ENCODE measurements around the gene BPIFA1.

Gene BPIFA1

DNA sequence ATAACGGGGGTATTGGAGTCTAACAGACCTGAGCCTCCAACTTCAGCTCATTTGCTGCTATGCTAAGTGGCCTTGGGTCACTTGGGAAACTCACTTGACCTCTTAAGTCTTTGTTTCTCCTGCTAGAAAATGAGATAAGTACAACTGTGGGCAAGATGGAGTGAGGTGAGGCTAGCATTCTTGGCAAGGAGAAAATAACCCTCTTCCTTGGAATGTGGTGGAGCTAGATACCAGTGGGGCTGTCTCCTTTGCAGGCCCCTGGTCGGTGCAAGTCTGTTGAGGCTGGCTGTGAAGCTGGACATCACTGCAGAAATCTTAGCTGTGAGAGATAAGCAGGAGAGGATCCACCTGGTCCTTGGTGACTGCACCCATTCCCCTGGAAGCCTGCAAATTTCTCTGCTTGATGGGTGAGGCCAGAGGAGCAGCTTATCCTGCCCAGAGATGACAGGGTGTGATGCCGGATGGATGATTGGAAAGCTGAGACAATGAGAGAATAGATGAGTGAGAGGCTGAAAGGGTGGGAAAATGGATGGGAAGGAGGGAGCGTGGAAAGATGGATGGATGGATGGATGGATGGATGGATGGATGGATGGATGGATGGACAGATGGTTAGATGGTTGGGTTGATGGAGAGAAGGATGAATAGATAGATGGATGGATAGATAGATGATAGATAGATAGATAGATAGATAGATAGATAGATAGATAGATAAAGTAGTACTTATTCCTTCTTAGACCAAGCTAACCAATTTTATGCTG, 4.4 kb downstream of the BPIFA1 start:
- no peak for DNase-seq (ENCODE audit: low read depth, low spot score)

DNA sequence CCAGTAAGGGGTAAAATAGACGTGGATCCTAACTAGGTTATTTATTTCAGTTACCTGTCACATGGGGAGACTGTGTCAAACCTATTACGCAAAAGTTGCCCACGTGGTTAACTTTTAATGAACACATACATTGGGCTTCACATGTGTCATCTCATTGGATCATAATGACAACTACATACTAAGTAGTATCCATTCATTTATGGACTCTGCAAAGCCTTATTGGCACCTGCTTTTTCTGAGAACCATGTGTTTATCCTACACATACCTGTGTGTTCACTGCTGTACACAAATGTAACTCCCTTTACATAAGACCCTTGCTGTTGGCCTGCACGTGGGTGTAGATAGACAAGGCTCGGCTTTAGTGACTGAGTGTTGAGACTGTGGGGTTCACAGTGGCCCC, 5.1 kb downstream of the BPIFA1 start:
- DNase-seq (ENCODE audit: low read depth, low spot score), result no peak

DNA sequence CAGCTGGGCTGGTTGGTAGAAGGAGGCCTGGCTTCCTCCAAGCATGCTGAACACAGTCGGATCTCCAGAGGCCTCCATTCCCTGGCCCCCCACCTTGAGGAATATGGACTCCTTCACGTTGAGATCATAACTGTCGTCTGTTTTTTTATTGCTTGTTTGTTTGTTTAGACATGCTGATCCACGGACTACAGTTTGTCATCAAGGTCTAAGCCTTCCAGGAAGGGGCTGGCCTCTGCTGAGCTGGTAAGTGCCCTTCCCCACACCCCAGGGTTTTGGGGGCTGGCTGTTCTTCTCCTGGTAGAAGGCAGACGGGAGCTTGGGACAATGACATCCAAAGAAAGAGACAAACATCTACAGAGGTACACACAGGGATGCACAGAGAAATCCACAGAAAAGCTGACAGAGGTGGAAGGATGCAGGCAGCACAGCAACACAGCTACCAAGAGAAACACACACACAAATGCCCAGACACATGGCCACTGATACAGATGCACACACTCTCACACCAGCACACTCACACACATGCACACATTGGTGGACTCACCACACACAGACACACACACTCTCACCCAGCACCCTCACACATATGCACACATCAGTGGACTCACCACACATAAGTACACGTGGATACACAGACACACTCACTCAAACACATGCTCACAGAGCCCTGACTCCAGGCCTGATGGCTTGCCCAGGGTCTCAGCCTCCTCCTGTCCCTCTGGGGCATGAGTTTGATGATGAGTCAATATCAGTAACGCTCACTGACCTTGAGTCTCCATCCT, 6.7 kb downstream of the BPIFA1 start:
- DNase-seq (ENCODE audit: low read depth, low spot score), result no peak

DNA sequence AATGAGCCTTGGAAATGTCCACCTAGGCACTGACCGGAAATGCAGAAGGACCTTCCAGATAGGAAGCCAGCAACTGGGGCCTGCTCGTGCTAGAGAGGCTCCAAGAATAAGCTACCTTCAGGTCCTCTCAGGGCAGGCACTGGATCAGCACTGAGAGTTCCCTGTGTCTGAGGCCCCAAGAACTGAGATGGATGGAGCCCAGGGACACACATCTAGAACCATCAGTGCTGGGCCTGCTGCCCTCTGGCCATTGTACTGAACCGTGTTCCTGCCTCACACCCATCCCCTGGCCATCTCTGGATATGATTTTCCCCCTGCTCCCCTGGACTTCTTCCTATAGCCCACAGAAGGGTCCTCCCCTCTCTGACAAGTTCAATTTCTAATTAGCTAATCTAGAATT, 10.3 kb downstream of the BPIFA1 start:
- no peak for DNase-seq (ENCODE audit: low read depth, low spot score)

DNA sequence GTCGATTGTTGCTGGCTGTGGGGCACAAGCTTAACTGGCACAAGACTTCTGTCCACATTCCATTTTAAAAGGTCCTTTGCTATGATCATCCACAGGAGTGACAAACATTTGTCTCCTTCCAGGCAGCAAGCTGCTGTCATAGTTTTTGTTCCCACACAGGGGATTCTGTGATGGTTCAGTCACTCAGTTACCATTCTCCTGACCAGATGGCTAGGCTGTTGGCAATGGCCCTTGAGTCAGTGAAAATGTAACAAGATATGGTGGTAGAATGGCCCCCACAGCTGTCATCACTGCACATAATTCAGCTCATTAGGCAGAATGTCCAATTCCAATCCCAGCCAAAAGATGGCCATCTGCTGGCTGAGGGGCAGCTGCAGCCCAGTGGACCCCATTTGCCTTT, 13.7 kb downstream of the BPIFA1 start:
- no peak for DNase-seq (ENCODE audit: low read depth, low spot score)

DNA sequence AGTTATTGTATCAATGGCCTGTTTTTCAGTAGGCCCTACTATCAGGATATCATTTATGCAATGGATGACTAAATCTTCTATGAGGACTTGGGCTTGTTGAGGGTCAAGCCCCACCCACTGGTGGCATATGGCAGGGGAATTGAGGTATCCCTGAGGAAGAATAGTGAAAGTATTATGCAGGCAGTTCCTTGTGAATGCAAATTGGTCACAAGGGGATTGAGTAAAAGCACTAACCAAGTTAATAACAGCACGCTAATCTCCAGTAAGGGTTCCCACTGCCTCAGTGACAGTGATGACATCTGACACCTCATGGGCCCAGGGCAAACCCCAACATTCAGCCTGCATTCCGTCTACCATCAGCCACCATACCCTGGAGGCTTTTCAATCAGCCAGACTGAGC, 14.9 kb downstream of the BPIFA1 start:
- DNase-seq (ENCODE audit: low read depth, low spot score), result no peak

DNA sequence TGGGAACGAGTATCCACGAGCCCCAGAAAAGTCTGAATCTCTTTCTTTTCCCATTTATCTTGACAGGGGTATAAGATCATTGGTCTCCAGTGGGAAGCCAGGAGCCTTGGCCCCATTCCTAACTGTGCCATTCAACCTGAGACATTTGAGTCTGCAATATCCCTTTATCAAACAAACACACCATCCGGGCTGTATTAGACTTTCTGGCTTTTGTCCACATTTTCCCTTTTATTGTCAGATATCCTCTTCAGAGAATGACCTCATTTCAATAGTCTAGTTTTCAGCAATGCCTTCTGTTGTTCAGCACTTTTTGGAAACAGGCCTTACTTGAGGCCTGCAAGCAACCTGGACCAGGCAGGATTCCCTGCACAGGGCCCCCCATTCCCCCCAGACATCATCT, 15.7 kb downstream of the BPIFA1 start:
- no peak for DNase-seq (ENCODE audit: low read depth, low spot score)

DNA sequence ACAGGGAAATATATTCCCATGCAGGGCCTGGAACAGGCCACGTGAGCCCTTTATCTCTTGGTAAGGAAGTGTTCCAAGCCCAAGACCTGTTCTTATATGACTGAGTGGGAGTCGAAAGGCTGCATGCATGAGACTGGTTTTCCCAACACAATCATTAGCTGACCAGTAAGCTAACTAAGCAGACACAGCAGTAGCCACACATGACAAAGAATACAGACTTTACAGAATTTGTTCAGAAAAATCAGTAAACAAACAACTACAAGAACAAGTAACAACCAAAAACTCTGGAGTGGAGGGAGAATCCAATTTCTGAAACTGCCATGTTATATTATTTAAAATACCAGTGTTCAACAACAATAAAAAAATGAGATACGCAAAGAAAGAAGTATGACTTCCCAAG, 16.7 kb downstream of the BPIFA1 start:
- DNase-seq (ENCODE audit: low read depth, low spot score), result no peak

DNA sequence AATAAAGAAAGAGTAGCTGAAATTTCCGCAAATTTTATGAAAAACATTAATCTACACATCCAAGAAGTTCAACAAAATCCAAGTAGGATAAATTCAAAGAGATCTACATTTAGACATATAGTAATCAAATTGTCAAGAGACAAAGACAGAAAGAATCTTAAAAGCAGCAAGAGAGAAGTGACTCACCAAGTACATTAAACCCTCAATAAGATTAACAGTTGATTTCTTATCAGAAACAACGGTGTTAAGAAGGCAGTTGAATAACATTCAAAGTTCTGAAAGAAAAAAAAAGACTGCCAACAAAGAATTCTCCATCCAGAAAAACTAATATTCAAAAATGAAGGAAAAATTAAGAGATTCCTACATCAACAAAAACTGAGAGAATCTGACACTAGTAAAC, 19.2 kb downstream of the BPIFA1 start:
- no peak for DNase-seq (ENCODE audit: low read depth, low spot score)

DNA sequence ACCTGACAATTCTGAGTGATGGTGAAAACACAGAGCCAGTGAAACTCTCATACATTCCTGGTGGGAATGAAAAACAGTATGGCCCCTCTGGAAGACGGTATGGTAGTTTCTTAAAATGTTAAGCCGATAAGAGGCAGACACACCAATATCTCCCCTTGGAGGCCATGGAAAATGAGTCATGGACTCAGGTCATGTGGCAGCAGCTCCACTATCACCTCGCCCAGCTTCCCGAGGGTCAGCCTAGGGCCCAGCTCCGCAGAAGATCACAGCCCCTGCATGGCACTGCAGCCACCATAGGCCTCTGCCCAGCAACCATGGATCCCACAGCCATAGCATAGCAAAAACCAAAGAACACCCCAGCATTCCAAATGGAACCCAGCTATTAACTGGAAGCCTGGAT, 21.4 kb downstream of the BPIFA1 start:
- DNase-seq (ENCODE audit: low read depth, low spot score), result no peak

DNA sequence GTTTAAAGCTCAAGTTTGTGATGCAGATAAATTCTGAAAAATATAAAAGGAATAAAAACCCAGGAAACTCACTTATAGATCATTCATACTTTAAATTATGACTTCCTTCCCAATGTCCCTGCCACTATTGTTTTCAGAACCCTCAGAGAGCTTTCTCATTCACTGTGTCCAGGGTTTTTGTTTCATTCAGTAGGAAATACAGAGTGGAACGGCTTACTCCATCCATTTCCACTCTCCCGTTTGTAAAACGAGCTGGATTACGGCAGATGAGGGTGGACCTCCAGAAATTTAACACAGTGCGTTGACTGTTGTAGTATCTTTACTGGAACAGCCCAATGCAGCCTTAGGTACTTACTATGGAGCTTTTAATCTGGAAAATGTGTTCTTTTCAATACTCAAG, 23.6 kb downstream of the BPIFA1 start:
- no peak for DNase-seq (ENCODE audit: low read depth, low spot score)

DNA sequence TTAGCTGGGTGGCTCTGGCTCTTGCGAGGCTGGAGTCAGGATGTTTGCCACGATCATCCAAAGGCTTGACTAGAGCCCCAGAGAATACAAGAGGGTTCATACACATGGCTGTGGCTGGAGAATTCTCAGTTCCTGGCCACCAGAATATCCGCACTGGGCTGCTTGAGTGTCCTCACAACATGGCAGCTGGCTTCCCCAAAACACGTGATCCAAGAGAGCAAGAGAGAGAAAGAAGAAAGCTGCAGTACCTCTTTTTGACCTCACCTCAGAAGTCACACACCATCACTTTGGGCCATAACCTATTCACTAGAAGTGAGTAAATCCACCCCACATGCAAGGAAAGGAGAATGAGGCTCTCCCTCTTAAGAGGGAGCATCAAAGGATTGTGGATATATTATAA, 25.7 kb downstream of the BPIFA1 start:
- DNase-seq (ENCODE audit: low read depth, low spot score), result no peak

DNA sequence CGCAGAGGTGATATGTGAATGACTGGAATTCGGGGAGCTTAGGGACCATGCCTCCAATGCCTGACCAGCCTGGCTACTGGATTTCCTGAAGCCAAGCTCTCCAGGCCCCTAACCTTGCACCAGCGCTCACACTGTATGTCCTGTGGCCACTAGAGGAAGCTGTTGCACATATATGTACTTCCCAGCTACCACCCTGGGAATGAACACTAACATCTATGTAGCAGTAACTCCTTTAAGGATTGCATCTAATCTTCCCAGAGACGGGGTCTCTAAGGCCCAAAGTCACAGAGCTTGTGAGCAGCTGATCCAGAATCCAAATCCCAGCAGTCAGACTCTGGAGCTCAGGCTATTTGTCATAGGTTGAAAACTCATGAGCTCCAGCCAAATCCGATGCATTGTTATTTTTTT, 26.9 kb downstream of the BPIFA1 start:
- DNase-seq (ENCODE audit: low read depth, low spot score), result no peak

DNA sequence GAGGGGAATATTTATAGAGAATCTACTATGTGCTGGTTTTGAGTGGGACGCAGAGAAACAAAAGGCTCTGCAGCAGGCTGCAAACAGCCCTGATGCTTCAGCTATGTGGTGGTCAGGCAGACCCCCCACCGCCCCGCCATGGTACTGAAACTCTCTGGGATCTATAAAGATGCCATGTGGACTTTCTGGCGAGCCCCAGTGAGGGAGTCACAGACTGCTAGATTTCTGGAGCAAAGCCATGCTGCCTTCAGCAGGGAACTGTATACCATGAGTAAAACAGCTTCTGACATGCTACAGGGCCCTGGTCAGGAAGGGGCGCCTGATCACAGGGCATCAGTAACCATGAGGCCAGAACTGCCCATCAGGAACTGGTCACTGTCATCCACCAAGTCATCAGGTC, 28.0 kb downstream of the BPIFA1 start:
- DNase-seq (ENCODE audit: low read depth, low spot score), result no peak

DNA sequence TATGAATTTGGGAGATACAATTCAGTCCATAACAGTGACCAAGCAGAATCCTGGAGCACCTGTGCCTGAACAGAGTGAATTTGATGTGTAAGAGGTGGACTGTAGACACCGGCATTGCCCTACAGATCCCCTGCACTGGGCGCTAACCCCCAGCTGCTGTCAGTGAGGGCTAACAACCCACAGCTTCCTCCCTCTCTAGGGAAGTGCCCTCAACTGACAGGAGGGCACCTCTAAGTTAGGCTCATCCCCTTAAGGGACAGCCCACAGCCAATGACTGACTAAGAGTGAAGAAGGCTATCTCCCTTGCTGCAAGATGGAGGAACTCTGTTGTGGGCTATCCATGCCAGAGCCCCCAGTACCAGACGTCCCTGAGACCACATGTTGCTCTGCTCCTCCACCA, 31.9 kb downstream of the BPIFA1 start:
- no peak for DNase-seq (ENCODE audit: low read depth, low spot score)

DNA sequence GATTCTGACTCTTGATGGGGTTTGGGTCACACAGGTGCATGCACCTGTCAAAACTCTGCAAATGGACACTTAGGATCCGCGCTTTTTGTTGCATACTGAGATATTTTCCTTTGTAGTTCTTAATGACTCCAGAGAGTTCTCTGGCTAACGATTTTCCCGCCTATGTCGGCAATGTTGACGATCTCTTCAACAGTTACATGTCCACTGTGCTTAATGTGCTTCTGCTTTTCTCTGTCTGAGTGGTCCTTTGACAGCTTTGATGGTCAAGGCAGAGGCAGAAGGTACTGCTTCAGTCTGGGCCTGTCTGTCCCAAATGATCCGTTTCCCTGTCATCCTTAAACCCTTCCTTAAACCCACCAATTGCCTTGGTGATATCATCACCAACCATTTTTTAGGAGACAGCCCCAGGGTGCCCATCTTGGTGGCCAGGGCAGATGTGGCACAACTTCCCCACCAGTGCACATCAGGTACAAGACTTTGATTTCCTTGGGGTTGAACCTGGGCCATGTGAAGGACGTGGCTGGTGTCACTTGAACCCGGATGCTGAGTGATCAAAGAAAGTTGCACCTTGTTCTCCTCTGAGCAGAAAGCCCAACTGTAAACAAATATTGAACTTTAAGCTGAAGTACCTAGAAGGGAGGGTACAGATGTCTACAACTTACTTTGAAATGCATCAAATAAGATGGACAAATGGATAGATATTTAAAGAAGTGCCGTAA, 36.5 kb downstream of the BPIFA1 start:
- no peak for DNase-seq (ENCODE audit: low read depth, low spot score)

DNA sequence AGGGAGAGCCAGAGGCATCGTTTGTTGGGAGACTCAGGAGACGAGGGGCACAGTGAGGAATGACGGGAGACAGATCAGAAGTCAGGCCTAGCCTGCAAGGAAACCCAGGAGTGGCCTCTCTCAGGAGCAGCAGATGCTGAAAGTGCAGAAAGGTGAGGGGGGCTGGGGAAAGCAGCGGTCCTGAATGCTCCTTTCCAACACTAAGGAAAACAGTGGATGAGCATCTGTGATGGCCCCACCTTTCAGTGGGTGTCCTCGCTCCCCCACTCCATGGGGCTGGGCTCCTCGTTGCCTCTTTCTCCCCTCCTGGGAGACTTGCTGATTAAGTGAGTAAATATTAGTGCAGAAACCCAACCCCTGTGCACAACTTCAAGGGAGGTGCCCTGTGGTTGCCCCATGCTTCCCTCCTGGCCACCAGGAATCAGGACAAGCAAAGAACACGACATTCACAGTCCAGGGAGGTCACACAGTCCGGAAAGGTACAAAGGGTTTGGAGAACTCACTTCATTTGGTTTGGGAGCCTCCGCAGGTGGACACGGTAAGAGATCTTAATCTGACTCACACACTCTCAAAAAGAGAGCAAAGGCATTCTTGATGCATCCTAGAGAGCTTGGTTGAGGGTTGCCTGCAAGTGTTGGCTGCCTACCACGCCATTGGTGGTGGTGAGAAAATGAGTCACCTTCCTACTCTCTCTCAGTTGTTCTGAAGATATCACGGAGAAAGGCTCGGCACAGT, 37.5 kb downstream of the BPIFA1 start:
- DNase-seq (ENCODE audit: low read depth, low spot score), result no peak

DNA sequence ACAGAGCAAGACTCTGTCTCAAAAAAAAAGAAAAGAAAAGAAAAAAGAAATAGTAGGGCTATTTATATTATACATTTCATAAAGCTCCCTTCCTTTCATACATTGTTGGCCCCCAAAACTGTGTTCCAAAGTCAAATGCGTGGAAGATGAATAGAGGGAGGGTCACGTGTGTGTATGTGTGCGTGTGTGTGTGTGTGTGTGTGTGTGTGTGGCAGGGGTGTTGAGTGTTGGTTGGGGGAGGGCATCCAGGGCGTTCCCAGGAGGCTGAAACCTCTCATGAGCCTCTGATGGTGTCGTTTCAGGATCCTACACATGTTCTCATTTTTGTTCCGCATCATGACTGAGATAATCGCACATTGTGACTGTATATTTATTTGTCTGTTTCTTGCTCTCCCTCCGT, 39.4 kb downstream of the BPIFA1 start:
- no peak for DNase-seq (ENCODE audit: low read depth, low spot score)

DNA sequence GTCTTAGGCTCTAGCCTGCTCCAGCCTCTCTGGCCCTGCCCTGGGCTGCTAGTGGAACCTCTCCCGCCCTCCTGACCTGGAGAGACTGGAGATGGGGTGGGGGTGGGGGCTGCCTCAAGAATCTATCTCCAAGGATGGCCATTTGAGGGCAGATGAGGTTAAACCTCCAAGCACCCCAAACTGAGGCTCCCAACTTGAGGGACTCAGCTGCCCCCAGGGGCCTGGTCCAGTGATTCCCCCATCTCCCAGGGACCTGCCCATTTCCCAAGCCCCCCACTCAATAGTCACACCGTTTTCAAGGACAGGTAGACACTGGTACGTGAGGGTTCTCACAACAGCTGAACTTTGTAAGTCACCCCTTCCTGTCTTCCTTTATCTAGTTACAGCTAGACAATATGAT, 40.1 kb downstream of the BPIFA1 start:
- DNase-seq (ENCODE audit: low read depth, low spot score), result no peak

DNA sequence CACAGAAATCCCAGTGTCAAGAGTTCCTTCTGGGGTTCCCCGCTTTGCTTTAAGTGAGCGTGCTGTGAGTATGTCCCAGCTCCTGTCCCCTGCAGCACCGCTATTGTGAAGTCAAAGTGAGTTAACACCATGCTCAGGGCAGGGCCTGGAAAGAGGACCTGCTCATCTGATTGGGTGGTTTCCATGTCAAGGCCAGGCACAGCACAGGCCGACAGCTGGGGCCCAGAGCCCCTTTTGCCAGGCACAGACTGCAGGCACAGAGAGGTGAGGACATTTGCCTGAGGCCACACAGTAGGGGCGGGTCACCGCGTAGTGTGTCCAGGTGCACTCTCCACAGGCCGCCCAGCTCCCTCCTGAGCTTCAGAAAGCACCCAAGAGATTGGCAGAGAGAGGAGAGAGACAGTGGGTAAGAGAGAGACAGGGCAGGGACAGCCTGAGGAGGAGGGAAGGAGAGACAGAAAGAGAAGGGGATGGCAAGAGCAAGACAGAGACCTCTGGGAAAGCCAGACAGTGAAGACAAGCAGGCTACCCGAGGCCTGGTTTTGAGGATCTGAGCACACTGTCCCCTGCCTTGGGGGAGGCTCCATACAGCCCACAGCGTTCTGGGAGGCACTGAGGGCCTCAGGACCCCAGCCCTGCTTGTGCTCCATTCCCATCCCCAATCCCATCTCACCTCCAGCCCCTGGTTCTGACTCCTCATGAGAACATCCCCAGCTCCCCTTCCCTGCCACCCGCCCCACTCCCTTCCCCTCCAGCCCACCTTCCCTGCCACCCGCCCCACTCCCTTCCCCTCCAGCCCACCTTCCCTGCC, 40.7 kb downstream of the BPIFA1 start:
- no peak for DNase-seq (ENCODE audit: low read depth, low spot score)

Measured in activated CD4-positive, CD25-positive, alpha-beta regulatory T cell treated with anti-CD3 and anti-CD28 coated beads, Interleukin-2, amount 50 U/mL, for 16 hours (primary cell).